Measurements from ENCODE around the gene DDAH1.

- TF ChIP-seq CTCF (IDR thresholded peaks at IDR 0.05; ENCODE audit: extremely low read depth in 1 of 2, insufficient read depth in 1 of 2, low read depth in 1 of 2, low read length in 2 of 2) = no peak
- TF ChIP-seq EZH2 (IDR thresholded peaks at IDR 0.05; ENCODE audit: borderline replicate concordance, low read depth, low read length, severe bottlenecking) = no peak
- TF ChIP-seq POLR2A (IDR thresholded peaks at IDR 0.05; ENCODE audit: low read depth, low read length) = no peak
- no peak for TF ChIP-seq MYC (IDR thresholded peaks at IDR 0.05; ENCODE audit: low read depth, low read length)
- no peak for TF ChIP-seq GATA2 (IDR thresholded peaks at IDR 0.05; ENCODE audit: insufficient read depth, insufficient read length, low read depth, low read length)
- no peak for TF ChIP-seq POLR2AphosphoS5 (IDR thresholded peaks at IDR 0.05; ENCODE audit: insufficient read depth, low read depth, low read length)
- TF ChIP-seq JUN (IDR thresholded peaks at IDR 0.05; ENCODE audit: borderline replicate concordance, insufficient read depth, insufficient read length, low read depth) = no peak
- TF ChIP-seq MAX (IDR thresholded peaks at IDR 0.05; ENCODE audit: insufficient read depth, insufficient read length) = no peak
These were observed 53.2 kb downstream of the DDAH1 start for GRCh38 chr1:85411567-85412305.
